SK-MEL-5 (cell line): Measurements from ENCODE around the gene CNGA2. TPM values are rescaled to one million over a fixed set of nuclear protein-coding genes. Genes with fewer than 3 reads are reported as not detected.
"Not testable (repeated sequence)": the region's sequence is repeated elsewhere in the genome, so short reads cannot be mapped to it uniquely, and the experiment has no call there.

ENCODE experiments used
- DNase-seq: peaks from one replicate; pipeline ENCODE4 v3.0.0-alpha.2; 2016; ENCODE audit warnings: low read depth, low spot score
- in situ Hi-C: cut with HindIII; loops from 2 replicates; pipeline ENCODE4 v1.10.0; 2016; ENCODE audit warnings: low sequenced_read_pairs, high pct_unique_total_duplicates, low pct_unique_long_range_greater_than_20kb
- polyA plus RNA-seq, 2 experiments: library from polyadenylated mRNA; depleted of rRNA; stranded (reverse); fragments of >200 nt; gene quantifications; 2 replicates each; pipeline ENCODE4 v1.2.3, GENCODE V29; 2015
- total RNA-seq: library from RNA; depleted of rRNA; stranded (reverse); fragments of >200 nt; shearing (Covaris generic); gene quantifications from 2 replicates; pipeline ENCODE4 v1.2.3, GENCODE V29; 2014; rRNA removed

The CNGA2 gene
- not detected in 2 replicates for total RNA-seq
- not detected in 2 replicates for polyA plus RNA-seq (2015; cell fraction: cytosol; rRNA removed)
- polyA plus RNA-seq (2015; cell fraction: nucleus; rRNA removed) = not detected in 2 replicates

- no peak for DNase-seq
- in situ Hi-C loops = no loop called here
Measured at GRCh38 chrX:151734446-151734845, at the start of gene CNGA2. Gene CNGA2, plus strand, starts transcription at chrX:151734746. Its CDS starts 3,738 bp downstream, at chrX:151738484.

GRCh38 chrX:151687635-151688034, 46.9 kb upstream of the CNGA2 start:
- in situ Hi-C loops = no loop called here
- no peak for DNase-seq

DNA sequence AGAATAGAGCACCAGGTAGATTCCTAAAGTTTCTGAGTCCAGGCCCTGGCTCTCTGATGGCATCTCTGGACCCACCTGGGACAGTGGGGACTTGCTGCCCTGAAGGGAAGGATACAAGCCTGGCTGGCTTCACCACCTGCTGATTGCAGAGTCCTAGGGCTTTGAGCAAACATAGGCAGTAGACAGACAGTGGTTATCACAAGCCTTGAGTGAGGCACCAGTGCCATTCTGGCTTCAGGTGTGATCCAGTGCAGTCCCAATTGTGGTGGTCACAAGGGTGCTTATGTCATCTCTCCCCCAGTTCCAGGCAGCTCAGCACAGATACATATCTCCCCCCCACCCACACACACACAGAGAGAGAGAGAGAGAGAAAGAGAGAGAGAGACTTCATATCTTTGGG, 45.9 kb upstream of the CNGA2 start:
- in situ Hi-C loops = no loop called here
- DNase-seq = no peak

GRCh38 chrX:151692825-151693224, 41.7 kb upstream of the CNGA2 start:
- no peak for DNase-seq
- in situ Hi-C loops = no loop called here

DNA sequence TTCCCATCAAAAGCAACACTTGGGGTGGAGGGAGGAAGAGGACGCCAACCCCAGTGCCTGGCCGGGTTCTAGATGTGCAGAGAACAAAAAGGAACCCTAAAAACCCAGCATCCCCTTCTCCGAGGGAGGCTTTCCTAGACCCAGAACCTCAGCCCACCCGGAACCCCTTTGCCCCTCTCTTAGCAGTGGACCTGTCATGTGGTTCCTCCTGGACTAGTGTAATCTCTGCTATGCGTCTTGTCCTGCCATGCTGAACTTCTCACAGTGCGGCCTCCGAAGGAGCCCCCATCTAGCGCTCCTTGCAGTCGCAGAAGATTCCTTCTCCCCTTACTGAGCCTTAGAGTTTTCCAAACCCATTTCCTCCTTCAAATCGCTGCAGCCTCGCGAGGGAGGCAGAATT, 40.4 kb upstream of the CNGA2 start:
- in situ Hi-C loops = no loop called here
- no peak for DNase-seq

GRCh38 chrX:151694661-151695582, 39.6 kb upstream of the CNGA2 start, which contains the start of gene PRRG3:
Gene PRRG3, plus strand, starts transcription at chrX:151695458. Its CDS starts 3,357 bp downstream, at chrX:151698815.
- in situ Hi-C loops = no loop called here
- no peak for DNase-seq

GRCh38 chrX:151695583-151696340, 38.8 kb upstream of the CNGA2 start:
- in situ Hi-C loops = no loop called here
- no peak for DNase-seq

- in situ Hi-C loops, DNase-seq: not testable (repeated sequence)
Measured at GRCh38 chrX:151697082-151697481, 37.5 kb upstream of the CNGA2 start.

GRCh38 chrX:151697522-151697921, 37.0 kb upstream of the CNGA2 start:
- no peak for DNase-seq
- in situ Hi-C loops = no loop called here

- no peak for DNase-seq
- in situ Hi-C loops = no loop called here
Measured at GRCh38 chrX:151698485-151698884, 36.1 kb upstream of the CNGA2 start.

DNA sequence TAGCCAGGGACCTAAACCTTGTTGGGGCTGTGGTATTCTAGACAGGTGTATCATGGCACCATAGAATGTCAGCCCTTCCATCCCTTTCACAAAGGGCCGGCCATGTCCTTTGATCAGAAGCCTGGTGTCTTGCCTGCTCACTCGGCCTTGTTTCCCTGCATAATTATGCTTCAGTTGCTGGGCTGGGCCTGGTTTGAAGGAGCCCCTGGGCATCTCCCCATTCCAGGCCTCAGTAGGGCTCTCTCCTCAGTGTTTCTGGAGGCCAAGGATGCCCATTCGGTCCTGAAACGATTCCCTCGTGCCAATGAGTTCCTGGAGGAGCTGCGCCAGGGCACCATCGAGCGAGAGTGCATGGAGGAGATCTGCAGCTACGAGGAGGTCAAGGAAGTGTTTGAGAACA, 34.8 kb upstream of the CNGA2 start:
- no peak for DNase-seq
- in situ Hi-C loops = no loop called here

DNA sequence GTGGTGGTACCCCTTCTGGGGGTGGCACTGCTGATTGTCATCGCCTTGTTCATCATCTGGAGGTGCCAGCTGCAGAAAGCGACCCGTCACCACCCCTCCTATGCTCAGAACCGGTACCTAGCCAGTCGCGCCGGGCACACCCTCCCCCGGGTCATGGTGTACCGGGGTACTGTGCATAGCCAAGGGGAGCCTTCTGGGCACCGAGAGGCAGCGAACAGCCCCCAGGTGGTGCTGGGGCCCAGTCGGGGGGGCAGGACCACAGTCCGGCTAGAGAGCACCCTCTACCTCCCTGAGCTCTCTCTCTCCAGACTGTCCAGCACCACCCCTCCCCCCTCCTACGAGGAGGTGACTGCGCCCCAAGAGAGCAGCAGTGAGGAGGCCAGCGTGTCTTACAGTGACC, 34.0 kb upstream of the CNGA2 start:
- in situ Hi-C loops = no loop called here

GRCh38 chrX:151701071-151701470, 33.5 kb upstream of the CNGA2 start:
- DNase-seq = no peak
- in situ Hi-C loops = no loop called here

More for the DNA sequence above, 34.0 kb upstream of the CNGA2 start:
- DNase-seq = no peak

DNA sequence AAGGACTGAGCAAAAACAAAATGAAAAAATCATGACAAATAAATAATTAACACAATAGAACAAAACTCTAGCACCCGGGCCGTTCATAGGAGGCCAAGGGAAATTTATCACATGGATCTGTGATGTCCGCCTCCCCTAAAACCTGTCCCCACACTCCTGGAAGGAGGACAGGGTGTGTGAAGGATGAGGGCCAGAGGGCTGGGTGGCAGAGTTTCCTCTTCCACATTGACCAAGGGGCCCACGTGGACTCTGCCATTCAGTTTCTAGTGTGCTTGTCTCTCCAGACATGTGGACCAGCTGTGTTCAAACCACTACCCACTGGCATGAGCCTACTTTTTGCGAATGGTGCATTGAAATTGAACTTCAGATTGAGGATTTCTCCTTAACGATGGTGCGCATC, 33.0 kb upstream of the CNGA2 start:
- in situ Hi-C loops = no loop called here
- DNase-seq = no peak

GRCh38 chrX:151702026-151702714, 32.4 kb upstream of the CNGA2 start:
- in situ Hi-C loops = no loop called here
- DNase-seq = no peak

- DNase-seq = no peak
Measured at GRCh38 chrX:151702741-151703340, 31.7 kb upstream of the CNGA2 start.

DNA sequence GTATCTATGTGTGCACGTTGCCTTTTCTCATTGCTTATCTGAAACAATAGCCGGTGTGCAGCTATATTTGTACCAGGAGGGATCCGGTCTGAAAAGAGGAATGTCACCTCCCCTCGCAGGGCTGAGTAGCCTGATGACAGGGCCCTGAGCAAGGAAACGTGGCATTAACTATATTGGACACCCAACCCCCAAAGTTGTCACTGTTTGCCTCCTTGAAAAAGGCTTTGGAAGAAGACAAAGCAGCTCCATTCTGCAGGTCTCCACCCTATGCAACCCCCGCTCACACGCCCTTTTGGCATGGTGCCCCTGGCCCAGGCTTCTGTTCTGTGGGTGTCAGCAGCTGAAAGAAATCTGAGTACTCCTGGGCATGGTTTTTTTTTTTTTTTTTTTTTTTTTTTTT, 31.1 kb upstream of the CNGA2 start:
- in situ Hi-C loops = no loop called here
- DNase-seq = no peak

More at GRCh38 chrX:151702741-151703340, 31.7 kb upstream of the CNGA2 start:
- in situ Hi-C loops = no loop called here
